Measurements from ENCODE around the gene TPD52L2. TPM values are rescaled to one million over a fixed set of nuclear protein-coding genes. Genes with fewer than 3 reads are reported as not detected.
"Not testable (repeated sequence)": the region's sequence is repeated elsewhere in the genome, so short reads cannot be mapped to it uniquely, and the experiment has no call there.

Gene TPD52L2
- total RNA-seq, 2 experiments from 2014 or later = 54.0 to 56.3 TPM

GRCh38 chr20:63908008-63908682 is 43.1 kb downstream of the TPD52L2 start:
- ATAC-seq = no peak
- ChIA-PET POLR2A (no interaction called here), CTCF (interaction anchor here (1.1 to 1.8 kb wide), 3 partner anchors 13 to 197 kb away, joined by 3 to 6 read pairs (median 4); partner anchors contain the start of gene DNAJC5)
- DNase-seq = no peak
- H3K9me3 Mint-ChIP-seq (ENCODE audit: low read depth) = no peaks in the 10 kb centered on the region
- no peaks in the 10 kb centered on the region for H3K27me3 Mint-ChIP-seq
- intact Hi-C loops (cut with DNase I, micrococcal nuclease) = loop anchor here (2.0 to 10.0 kb wide), 2 partner anchors 67 to 217 kb away; no protein-coding TSS in a partner anchor
- peaks cover 41% of the 10 kb centered on the region for H3K4me1 Mint-ChIP-seq
- H3K27ac Mint-ChIP-seq = no peak overlapping the region
- H3K4me3 Mint-ChIP-seq = no peak overlapping the region
- H3K36me3 Mint-ChIP-seq (ENCODE audit: low read depth) = peaks cover 6% of the 10 kb centered on the region

GRCh38 chr20:63911176-63911575 is 46.1 kb downstream of the TPD52L2 start:
- Mint-ChIP-seq H3K27ac (no peak overlapping the region), H3K9me3 (ENCODE audit: low read depth) (no peaks in the 10 kb centered on the region), H3K36me3 (ENCODE audit: low read depth) (peaks cover 20% of the 10 kb centered on the region), H3K27me3 (no peaks in the 10 kb centered on the region), H3K4me3 (no peak overlapping the region), H3K4me1 (peaks cover 31% of the 10 kb centered on the region)
- ChIA-PET CTCF (interaction anchor here (0.6 to 2.9 kb wide), 4 partner anchors 15 to 71 kb away, joined by 3 to 10 read pairs (median 5); partner anchors contain the start of gene TPD52L2), POLR2A (no interaction called here)
- no peak for ATAC-seq
- intact Hi-C loops (cut with DNase I, micrococcal nuclease) = no loop called here
- no peak for DNase-seq

- CTCF ChIA-PET = no interaction called here
- peaks cover 34% of the 10 kb centered on the region for H3K4me1 Mint-ChIP-seq
- intact Hi-C loops (cut with DNase I, micrococcal nuclease) = no loop called here
- H3K36me3 Mint-ChIP-seq (ENCODE audit: low read depth) = peaks cover 31% of the 10 kb centered on the region
- no peak overlapping the region for H3K4me3 Mint-ChIP-seq
- no peaks in the 10 kb centered on the region for H3K9me3 Mint-ChIP-seq (ENCODE audit: low read depth)
- no peaks in the 10 kb centered on the region for H3K27me3 Mint-ChIP-seq
- POLR2A ChIA-PET = interaction anchor here (0.6 kb wide), 1 partner anchor 131 kb away, joined by 3 read pairs; no protein-coding TSS in a partner anchor
- ATAC-seq (no peak), DNase-seq (no peak)
- H3K27ac Mint-ChIP-seq = no peak overlapping the region
These were observed 48.7 kb downstream of the TPD52L2 start for GRCh38 chr20:63913768-63914167.

GRCh38 chr20:63915471-63915870 is 50.4 kb downstream of the TPD52L2 start:
- Mint-ChIP-seq H3K27me3 (no peaks in the 10 kb centered on the region), H3K36me3 (ENCODE audit: low read depth) (peaks cover 27% of the 10 kb centered on the region), H3K27ac (no peak overlapping the region), H3K4me3 (no peak overlapping the region), H3K9me3 (ENCODE audit: low read depth) (no peaks in the 10 kb centered on the region), H3K4me1 (peaks cover 25% of the 10 kb centered on the region)
- ChIA-PET POLR2A (no interaction called here), CTCF (no interaction called here)
- DNase-seq (no peak), ATAC-seq (no peak)
- intact Hi-C loops (cut with DNase I, micrococcal nuclease) = no loop called here

GRCh38 chr20:63916371-63916939 is 51.4 kb downstream of the TPD52L2 start:
- DNase-seq; H3K27me3 Mint-ChIP-seq; H3K27ac Mint-ChIP-seq; POLR2A ChIA-PET; intact Hi-C loops (cut with DNase I, micrococcal nuclease); ATAC-seq; CTCF ChIA-PET; H3K4me3 Mint-ChIP-seq; H3K9me3 Mint-ChIP-seq (ENCODE audit: low read depth): not testable (repeated sequence)
- Mint-ChIP-seq H3K4me1 (peaks cover 16% of the 10 kb centered on the region), H3K36me3 (ENCODE audit: low read depth) (peaks cover 27% of the 10 kb centered on the region)

GRCh38 chr20:63917811-63918210 is 52.7 kb downstream of the TPD52L2 start:
- POLR2A ChIA-PET = no interaction called here
- peaks cover 27% of the 10 kb centered on the region for H3K36me3 Mint-ChIP-seq (ENCODE audit: low read depth)

GRCh38 chr20:63919130-63919529 is 54.1 kb downstream of the TPD52L2 start:
- intact Hi-C loops (cut with DNase I, micrococcal nuclease) = no loop called here
- H3K27me3 Mint-ChIP-seq = no peaks in the 10 kb centered on the region
- ChIA-PET POLR2A (no interaction called here), CTCF (interaction anchor here (1.3 to 1.4 kb wide), 2 partner anchors 14 to 17 kb away, joined by 4 to 6 read pairs; no protein-coding TSS in a partner anchor)
- no peaks in the 10 kb centered on the region for H3K9me3 Mint-ChIP-seq (ENCODE audit: low read depth)
- peaks cover 15% of the 10 kb centered on the region for H3K4me1 Mint-ChIP-seq
- peaks cover 24% of the 10 kb centered on the region for H3K36me3 Mint-ChIP-seq (ENCODE audit: low read depth)
- ATAC-seq (no peak), DNase-seq (no peak)
- no peak overlapping the region for H3K27ac Mint-ChIP-seq
- H3K4me3 Mint-ChIP-seq = no peak overlapping the region

More at GRCh38 chr20:63917811-63918210, 52.7 kb downstream of the TPD52L2 start:
- peaks cover 14% of the 10 kb centered on the region for H3K4me1 Mint-ChIP-seq
- ATAC-seq (no peak), DNase-seq (no peak)
- no peak overlapping the region for H3K4me3 Mint-ChIP-seq
- CTCF ChIA-PET = interaction anchor here (0.7 to 1.5 kb wide), 5 partner anchors 15 to 220 kb away, joined by 3 to 6 read pairs (median 4); partner anchors contain the start of gene DNAJC5
- H3K9me3 Mint-ChIP-seq (ENCODE audit: low read depth) = no peaks in the 10 kb centered on the region
- intact Hi-C loops (cut with DNase I, micrococcal nuclease) = no loop called here
- H3K27me3 Mint-ChIP-seq = no peaks in the 10 kb centered on the region
- H3K27ac Mint-ChIP-seq = peak overlapping the region; percentile 19

- intact Hi-C loops (cut with DNase I, micrococcal nuclease) = no loop called here
- Mint-ChIP-seq H3K27ac (no peak overlapping the region), H3K27me3 (no peaks in the 10 kb centered on the region), H3K4me1 (peaks cover 15% of the 10 kb centered on the region), H3K36me3 (ENCODE audit: low read depth) (peaks cover 17% of the 10 kb centered on the region), H3K9me3 (ENCODE audit: low read depth) (no peaks in the 10 kb centered on the region), H3K4me3 (no peak overlapping the region)
- DNase-seq (no peak), ATAC-seq (no peak)
- POLR2A ChIA-PET = no interaction called here
- CTCF ChIA-PET = no interaction called here
These were observed 55.2 kb downstream of the TPD52L2 start for GRCh38 chr20:63920226-63920625.

- Mint-ChIP-seq H3K27me3 (no peaks in the 10 kb centered on the region), H3K4me3 (no peak overlapping the region), H3K36me3 (ENCODE audit: low read depth) (peaks cover 12% of the 10 kb centered on the region), H3K4me1 (peaks cover 7% of the 10 kb centered on the region), H3K9me3 (ENCODE audit: low read depth) (no peaks in the 10 kb centered on the region), H3K27ac (no peak overlapping the region)
- no peak for DNase-seq
- intact Hi-C loops (cut with DNase I, micrococcal nuclease) = no loop called here
- no peak for ATAC-seq
- CTCF ChIA-PET = interaction anchor here (0.7 kb wide), 1 partner anchor 45 kb away, joined by 6 read pairs; no protein-coding TSS in a partner anchor
- POLR2A ChIA-PET = no interaction called here
These were observed 58.6 kb downstream of the TPD52L2 start for GRCh38 chr20:63923651-63924050.

GRCh38 chr20:63924241-63924640 is 59.2 kb downstream of the TPD52L2 start:
- Mint-ChIP-seq H3K4me1 (peaks cover 7% of the 10 kb centered on the region), H3K36me3 (ENCODE audit: low read depth) (peaks cover 18% of the 10 kb centered on the region), H3K27me3 (no peaks in the 10 kb centered on the region), H3K27ac (no peak overlapping the region), H3K4me3 (no peak overlapping the region), H3K9me3 (ENCODE audit: low read depth) (no peaks in the 10 kb centered on the region)
- DNase-seq = no peak
- ChIA-PET CTCF (no interaction called here), POLR2A (no interaction called here)
- no peak for ATAC-seq
- intact Hi-C loops (cut with DNase I, micrococcal nuclease) = no loop called here

- CTCF ChIA-PET = no interaction called here
- DNase-seq (no peak), ATAC-seq (no peak)
- H3K4me1 Mint-ChIP-seq = peaks cover 7% of the 10 kb centered on the region
- H3K27me3 Mint-ChIP-seq = no peaks in the 10 kb centered on the region
- no peaks in the 10 kb centered on the region for H3K9me3 Mint-ChIP-seq (ENCODE audit: low read depth)
- H3K27ac Mint-ChIP-seq = peak overlapping the region; percentile 29
- POLR2A ChIA-PET = no interaction called here
- intact Hi-C loops (cut with DNase I, micrococcal nuclease) = no loop called here
- no peak overlapping the region for H3K4me3 Mint-ChIP-seq
- H3K36me3 Mint-ChIP-seq (ENCODE audit: low read depth) = peaks cover 32% of the 10 kb centered on the region
These were observed 61.2 kb downstream of the TPD52L2 start for GRCh38 chr20:63926298-63926697.

GRCh38 chr20:63929071-63929470 is 64.0 kb downstream of the TPD52L2 start:
- Mint-ChIP-seq H3K4me3 (no peak overlapping the region), H3K36me3 (ENCODE audit: low read depth) (peaks cover 41% of the 10 kb centered on the region), H3K27me3 (no peaks in the 10 kb centered on the region), H3K4me1 (peaks cover 3% of the 10 kb centered on the region), H3K27ac (no peak overlapping the region), H3K9me3 (ENCODE audit: low read depth) (no peaks in the 10 kb centered on the region)
- ATAC-seq = no peak
- intact Hi-C loops (cut with DNase I, micrococcal nuclease) = no loop called here
- CTCF ChIA-PET = interaction anchor here (0.5 to 0.7 kb wide), 2 partner anchors 25 to 59 kb away, joined by 3 to 4 read pairs; no protein-coding TSS in a partner anchor
- POLR2A ChIA-PET = interaction anchor here (1.1 kb wide), 1 partner anchor 25 kb away, joined by 7 read pairs; no protein-coding TSS in a partner anchor
- no peak for DNase-seq
